GM12891 (cell line): ENCODE measurements around the gene SP4.

ENCODE experiments used
- POLR2A ChIP-seq: IDR thresholded peaks from 2 replicates; pipeline ENCODE4 v1.6.1; 2011; ENCODE audit warnings: low read depth, low read length, control low read depth
- POLR2AphosphoS5 ChIP-seq: IDR thresholded peaks from 2 replicates; pipeline ENCODE4 v1.6.1; 2011; ENCODE audit warnings: low read depth, low read length, control low read depth
- POU2F2 ChIP-seq: IDR thresholded peaks from 2 replicates; pipeline ENCODE4 v1.6.1; 2011; ENCODE audit warnings: low read depth, mild to moderate bottlenecking, control low read depth, low read length, moderate library complexity
- SPI1 ChIP-seq: IDR thresholded peaks from 2 replicates; pipeline ENCODE4 v1.6.1; 2011; ENCODE audit warnings: low read depth, low read length, control low read depth
- TAF1 ChIP-seq: IDR thresholded peaks from 2 replicates; pipeline ENCODE4 v1.6.1; 2011; ENCODE audit warnings: low read depth, low read length, control low read depth

DNA sequence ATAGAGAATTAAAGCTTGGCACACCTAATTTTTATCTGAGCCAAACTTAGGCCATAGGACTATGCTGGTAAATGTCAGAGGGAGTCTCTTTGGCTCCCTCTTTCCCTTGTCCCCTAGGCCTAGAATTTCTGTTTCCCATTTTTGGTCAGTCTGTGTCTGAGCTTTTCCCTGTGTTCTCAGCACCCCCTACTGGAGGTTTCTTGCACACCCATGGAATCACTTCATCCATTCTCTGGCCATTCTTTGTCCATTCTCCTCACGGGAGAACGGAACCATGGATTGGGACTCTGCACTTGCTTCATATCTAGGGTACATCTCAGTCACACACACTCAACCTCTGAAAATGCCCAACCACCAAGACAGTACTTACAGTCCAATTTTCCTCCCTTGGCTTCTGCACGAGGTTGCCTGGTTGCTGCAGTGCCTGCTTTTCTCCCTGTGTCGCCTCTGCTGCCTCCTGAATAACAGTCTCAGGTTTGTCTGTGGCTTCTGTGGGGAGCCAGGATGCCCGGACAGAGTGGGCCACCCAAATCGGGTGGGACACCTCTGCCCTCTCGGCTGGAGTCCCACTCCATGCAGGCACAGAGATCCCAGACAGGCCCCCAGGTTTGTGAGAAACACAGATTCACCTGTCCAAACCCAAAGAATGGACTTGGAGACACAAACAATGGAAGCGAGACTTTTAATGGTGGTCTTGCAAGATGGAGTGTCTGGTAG lies 79.9 kb downstream of the SP4 start:
- TF ChIP-seq POLR2A (no peak), POLR2AphosphoS5 (no peak), SPI1 (no peak), POU2F2 (no peak), TAF1 (no peak)
